Measurements from ENCODE around the gene SSBP3.
"Not testable (repeated sequence)": the region's sequence is repeated elsewhere in the genome, so short reads cannot be mapped to it uniquely, and the experiment has no call there.

The SSBP3 gene

DNA sequence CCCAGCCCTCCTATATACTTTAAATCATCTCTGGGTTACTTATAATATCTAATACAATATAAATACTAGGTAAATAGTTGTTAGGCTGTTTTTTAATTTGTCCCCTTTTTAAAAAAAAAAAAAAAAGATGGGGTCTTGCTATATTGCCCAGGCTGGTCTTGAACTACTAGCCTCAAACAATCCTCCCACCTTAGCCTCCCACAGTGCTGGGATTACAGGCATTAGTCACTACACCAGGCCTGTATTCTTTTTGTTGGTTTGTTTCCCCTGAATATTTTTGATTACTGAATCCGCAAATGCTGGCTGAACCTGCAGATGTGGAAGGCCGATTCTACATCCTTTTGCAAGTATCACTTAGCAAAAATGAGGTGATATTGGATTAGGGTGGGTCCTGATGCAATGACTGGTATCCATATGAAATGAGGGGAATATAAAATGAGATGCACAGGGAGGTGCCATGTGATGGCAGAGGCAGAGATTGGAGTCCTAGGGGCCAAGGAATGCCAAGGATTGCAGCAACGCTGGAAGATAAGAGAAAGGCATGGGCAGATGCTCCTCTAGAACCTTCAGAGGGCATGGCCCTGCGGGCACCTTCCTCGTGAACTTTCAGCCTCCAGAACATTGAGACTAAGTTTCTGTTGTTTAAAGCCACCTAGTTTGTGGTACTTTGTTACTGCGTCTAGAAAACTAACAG, 58.8 kb downstream of the SSBP3 start:
- no peak for FAIRE-seq

DNA sequence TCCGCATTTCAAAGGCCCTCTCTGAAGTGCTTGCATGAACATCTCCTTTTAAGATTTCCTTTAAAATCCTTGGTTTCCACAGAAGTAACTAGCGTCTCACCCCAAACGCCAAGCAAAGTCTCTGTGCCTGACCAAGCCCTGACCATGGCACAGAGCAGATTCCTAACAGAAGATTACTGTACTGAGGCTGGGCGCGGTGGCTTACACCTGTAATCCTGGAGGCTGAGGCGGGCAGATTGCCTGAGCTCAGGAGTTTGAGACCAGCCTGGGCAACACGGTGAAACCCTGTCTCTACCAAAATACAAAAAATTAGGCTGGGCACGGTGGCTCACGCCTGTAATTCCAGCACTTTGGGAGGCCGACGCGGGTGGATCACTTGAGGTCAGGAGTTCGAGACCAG, 60.6 kb downstream of the SSBP3 start:
- not testable (repeated sequence) for FAIRE-seq

DNA sequence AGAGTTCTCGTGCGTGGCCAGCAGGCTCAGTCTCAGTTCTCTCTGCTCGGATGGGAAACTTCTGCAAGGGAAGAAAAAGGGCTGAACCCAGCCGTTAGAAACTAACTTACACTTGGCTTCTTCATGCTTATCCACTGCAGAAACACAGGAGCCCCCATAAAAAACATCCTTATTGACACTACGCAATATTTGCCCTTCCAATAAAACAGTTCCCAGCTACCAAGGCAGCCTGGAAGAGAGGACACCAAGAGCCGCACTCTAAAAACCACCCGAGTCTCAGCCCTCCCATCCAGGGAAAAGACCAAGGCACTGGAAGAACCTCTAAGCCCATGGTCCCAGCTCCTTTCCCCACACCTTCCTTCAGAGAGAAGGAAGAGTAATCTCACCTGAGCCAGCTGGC, 61.1 kb downstream of the SSBP3 start:
- no peak for FAIRE-seq

DNA sequence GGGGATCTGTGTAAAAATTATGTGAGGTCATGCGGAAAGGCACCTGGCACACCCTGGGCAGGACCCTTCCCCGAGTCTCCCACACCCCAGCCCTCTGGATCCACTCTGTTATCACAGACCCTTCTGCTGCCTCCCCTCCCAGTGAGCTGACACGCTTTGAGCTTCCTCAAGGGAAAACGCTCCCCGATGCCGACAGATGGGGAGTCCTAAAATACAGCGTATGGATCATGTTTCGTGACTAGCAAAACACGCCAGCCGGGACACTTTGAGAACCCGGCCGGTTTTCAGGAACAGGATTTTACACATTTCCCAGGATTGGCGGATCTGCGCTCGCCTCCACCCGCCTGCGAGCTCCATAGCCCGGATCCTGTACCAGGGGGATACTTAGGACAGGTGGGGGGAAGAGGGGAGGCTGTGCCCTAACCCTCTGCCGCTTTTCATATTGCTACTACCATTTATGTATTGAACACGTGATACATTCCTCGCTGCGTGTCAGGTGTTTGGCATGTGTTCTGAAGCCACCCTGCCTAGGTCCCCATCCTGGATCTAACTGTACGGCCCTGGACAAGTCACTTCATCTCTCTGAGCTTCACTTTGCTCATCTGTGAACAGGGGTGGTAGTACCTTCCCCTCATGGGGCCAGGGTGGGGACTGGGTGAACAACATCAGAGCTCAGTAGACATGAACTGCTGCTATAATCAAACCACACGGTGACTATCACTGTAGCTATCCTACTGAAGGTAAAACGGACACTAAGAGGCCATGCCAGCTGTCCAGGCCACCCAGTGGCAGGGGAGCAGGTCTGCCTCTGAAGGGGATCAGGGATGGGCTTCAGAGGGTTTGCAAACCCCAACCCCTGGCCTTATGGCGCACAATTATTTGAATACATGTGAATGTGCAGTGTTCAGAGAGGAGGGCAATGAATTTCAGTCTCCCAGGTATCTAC, 63.2 kb downstream of the SSBP3 start:
- FAIRE-seq: no peak

DNA sequence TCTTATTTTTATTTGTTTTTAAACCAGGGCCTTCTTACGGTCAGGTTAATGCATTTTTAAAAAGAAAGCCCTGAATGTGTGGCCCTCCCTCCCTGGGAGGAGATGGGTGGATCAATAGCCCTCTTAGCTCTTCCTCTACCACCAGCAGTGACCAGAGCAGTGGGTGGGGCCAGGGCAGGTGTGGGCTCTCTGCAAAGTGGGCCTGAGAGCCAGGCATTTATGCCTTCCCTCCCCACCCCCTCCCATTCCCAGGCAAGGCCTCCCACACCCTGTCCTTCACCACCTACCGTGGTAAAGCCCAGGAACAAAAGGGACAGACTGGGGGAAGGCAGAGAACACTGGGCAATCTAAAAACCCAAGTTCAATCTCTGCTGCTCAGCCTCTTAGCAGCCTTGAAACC, 63.9 kb downstream of the SSBP3 start:
- no peak for FAIRE-seq

DNA sequence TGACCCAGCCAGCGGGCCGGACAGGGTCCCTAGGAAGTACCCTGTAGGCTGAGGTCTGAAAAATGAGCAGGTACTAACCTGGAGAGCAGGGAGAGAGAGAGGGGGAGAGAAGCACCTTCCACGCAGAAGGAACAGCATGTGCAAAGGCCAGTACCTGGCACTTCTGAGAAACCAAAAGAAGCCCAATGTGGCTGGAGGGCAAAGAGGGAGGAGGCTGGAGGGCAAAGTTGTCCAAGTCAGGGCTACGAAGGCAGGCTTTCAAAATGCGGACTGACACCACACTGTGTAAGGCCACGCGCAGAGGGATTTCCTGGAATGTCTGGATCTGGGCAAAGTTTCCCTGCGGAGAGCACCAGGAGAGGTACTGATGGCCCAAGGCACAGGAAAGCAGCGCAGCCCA, 64.4 kb downstream of the SSBP3 start:
- no peak for FAIRE-seq

DNA sequence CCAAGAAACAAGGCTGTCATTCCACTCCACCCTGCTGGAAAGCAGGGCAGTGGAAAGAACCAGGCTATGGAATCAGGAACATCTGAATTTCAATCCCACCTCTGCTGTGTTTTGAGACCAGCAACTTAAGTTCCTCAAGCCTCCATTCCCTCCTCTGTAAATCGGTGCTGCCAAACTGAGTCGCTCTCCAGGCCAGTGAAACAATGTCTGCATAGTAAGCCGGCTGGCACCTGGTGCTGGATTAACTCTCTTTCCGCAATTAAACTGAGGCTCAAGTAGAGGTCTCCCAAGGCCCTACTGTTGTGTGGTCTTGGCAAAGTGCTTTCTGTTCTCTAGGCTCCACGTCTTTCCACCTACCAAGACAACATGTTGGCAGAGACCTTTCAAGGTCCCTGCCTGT, 65.3 kb downstream of the SSBP3 start:
- no peak for FAIRE-seq

DNA sequence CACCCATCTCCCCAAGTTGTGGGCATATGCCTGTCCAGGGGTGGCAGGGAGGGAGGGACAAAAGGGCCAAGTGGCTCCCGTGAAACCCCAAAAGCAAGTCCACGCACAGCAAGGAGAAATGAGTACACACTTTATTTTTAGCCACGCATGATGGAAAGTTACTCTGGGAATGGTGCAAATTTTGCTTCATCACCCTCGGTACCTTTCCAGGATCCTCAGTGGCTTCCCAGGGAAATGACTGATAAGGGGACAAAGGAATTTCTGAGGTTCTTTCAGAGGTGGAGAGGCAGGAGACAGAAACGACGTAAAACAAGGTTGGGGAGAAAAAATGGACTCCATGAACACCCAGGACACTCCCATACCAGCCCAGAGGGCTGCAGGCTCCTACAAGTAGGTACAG, 65.8 kb downstream of the SSBP3 start:
- no peak for FAIRE-seq

DNA sequence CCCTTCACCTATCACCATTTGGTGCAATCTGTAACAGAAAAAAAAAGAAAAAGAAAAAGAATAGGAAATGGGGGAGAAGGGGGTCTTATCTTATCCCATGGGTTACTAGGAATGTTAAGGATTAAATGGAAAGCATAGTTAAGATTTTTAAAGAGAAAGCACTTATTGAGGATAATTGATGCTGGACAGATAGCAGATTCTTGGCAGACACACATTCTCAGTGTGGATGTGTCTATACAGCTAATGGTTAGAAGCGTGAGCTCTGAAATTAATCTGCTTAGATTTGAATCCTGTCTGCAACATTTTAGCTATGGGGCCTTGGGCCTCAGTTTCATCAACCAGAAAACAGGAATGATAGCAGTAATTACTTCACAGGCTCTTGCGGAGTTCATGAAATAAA, 67.1 kb downstream of the SSBP3 start:
- no peak for FAIRE-seq

DNA sequence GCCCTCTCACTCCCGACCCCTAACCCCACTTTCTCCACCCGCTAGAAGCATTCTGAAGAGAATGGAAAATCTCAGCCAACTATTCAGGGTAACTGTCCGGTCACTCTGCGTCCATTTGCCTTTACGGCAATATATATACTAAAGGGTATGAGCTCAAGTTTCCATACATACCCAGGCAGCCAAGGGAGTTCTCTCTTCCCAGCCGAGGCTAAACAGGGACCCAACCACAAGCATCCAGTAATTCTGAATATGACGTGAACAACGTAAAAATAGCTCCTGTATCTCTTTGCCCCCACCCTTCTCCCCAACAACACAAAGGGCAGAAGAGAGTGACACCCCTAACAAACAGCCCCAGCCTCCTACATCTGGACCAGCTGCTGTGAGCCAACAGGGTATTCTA, 67.7 kb downstream of the SSBP3 start:
- no peak for FAIRE-seq

DNA sequence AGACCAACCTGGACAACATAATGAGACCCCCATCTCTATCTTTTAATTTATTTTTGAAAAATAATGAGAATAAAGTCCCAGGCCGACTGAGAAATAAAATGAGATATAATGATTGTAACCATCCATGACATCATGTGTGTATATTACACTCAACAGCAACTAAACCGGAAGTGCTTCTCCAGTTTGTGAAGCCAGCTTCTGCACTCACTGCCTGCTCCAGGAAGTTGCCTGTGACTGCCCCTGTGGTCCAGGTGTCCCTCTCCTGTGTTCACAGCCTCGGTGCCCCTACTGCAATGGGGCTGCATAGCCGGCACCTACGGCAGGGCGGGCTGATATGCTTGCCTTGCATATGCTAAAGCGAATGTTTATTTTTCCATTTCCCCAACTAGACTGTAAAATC, 68.3 kb downstream of the SSBP3 start:
- no peak for FAIRE-seq

DNA sequence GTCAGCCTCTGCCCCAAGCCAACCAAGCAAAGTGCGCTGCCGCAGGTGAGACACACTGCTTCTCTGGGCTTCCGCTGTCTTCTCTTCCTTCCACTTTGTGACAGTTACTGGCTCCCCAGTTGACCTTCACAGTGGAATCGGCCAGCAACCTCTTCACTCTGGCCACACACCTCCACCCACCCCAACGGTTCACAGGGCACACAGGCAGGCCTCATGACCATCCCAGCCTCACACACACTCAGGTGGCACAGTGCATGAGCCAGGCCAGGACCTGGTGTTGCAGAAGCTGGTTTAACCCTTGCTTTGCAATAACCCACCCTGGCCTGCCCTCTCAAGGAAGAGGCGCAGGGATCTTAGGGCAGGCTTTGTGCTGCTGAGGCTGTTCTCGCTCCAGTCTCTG, 69.2 kb downstream of the SSBP3 start:
- no peak for FAIRE-seq

DNA sequence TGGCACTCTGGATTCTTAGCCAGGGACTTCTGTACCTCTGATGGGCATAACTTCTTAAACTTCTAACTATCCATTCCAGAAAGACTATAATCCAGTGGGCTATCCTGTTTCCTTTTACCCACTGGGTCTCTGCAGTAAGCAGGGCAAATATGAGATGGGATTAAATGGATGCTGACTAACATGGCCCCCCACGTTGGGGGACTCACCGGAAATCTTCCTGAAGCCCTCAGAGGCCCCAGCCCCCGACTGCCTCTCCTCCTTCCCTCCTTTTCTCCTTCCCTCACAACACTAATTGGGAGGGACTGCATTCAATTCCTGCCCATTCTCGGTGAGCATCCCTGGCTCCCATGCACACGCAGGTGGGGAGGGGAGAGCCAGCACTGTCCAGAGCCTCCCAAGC, 70.1 kb downstream of the SSBP3 start:
- no peak for FAIRE-seq

DNA sequence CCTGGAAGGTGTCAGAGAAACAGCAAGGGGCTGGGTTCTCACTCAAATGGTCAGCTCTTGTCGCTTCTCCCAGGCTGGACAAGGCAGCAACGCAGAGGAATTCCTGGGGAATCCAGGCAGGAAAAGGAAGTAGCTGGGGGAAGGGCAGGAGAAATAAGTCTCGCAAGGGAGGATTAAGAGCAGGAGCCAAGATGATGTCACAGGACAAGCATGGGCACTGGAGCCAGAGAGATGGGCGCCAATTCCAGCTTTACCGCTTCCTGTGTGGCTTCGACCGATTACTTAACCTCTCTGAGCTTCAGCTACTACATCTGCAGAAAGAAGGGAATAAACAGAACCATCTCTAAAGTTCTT, 70.5 kb downstream of the SSBP3 start:
- FAIRE-seq: no peak

DNA sequence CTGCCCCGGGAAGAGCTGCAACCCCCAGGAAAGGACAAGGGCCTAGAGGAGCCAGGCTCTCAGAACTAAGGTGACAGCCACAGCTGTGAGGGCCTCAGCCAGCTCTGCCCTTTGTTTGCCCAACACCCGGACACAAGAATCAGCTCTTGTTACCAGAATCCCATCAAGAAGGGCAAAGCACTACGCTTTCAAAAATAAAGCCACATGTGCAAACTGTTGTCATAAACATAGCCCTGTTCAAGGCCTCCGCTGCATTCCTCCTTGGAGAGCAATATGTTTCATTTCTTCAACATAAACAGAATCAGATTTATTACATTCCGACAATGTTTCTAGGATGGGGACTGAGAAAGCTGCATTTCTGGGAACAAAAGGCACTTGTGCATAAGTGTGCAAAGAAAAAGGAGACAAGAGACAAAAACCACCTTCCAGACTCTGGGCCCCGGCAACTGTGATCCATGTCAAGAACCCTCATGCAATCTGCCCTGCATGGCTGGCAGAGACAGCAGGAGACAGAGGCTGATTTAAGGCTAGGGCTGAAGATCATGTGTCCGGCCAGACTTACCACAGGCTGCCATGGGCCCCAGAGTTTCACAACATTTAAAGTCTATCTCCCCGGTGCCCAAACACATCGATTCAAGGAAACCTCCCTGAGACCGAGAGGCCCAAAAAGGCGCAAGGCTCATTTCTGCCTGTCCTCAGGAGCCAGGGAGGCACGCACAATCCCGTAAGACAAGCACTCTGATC, 71.0 kb downstream of the SSBP3 start:
- no peak for FAIRE-seq

DNA sequence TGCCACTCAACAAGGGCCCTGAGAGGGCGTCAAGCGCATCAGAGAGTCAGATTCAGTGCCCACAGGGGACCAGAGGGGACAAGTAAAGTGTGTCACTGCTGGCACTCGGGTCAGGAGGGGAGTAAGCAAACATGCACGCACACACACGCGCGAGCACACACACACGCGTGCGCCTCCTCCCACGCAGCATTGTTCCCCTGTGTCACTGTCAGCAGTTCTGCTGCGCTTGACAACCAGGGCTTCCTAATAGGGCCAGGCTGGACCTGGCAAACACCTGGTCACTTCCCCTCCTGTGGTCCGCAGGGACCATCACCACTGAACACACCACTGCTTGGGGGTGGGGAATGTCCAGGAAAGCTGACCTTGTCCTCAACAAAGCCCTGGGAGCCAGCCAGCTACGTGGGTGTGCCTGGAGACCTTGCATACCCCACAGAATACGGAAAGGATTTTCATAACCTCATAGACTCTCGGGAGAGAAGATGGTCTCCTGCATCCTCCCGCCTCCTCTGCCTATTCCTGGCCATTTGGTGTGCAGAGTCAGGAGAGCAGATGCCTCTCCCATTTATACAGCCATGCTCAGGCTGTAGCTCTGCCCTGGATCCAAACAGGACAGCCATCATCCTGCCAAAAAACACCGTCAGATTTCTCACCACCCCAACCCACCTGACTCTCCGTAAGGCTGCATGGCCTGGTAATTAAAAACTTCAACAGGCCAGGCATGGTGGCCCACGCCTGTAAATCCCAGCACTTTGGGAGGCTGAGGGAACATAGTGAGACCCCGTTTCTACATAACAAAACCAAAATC, 73.2 kb downstream of the SSBP3 start:
- no peak for FAIRE-seq

DNA sequence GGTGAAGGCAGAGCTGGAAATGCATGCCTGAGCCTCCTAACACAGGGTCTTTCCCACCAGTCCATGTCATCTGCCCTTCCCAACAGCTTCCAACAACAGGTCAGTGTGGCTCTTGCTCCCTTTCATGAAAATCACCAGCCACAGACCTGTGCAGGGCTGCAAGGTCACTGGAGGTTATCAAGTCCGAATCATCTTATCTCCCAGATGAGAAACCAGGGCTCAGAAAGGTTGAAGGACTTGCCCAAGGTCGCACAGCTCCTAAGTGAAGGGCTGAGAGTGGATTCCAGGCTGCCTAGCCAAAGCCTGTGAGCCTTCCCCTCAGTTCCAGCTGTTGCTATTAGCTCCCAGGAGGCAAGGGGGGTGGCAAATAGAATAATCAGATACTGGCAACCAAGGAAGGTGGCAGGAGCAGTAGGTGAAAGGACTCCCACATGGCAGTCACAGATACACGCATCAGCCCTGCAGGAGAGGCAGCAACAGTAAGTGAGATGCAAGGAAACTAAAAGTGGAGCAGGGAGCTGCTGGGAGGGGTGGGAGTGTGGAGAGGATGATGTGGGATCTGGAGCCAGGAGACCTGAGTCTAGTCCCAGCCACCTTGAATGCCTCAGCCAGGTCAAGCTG, 74.2 kb downstream of the SSBP3 start:
- no peak for FAIRE-seq

DNA sequence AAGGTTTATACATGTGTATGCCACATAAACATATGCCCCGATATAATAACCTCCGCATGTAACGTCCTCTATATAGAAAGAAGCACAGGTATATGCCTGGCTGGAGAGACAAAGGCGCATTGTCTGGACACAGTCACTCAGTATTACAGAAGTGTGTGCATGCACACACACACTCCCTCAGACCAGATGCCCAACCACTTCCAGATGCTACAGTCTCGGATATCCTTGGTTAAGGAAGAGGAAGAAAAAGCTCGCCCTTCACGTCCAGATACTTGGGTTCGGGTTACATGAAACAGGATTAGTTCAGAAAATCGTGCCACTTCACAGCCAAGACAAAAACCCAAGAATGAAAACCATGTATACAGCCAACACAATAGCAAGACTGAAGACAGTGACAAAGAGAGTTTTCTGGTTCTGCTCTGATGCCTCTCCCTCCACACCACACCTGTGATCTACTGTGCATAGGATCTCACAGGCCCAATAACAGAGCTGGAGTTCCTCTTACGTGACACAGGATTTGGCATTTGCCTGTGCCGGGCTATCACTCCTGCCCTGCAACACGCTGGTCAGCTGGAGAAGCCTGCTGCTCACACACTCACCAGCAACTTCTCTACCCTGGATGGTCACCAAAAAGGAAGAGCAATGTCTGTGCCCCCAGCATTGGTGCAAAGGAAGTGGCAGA, 75.0 kb downstream of the SSBP3 start:
- FAIRE-seq: no peak

DNA sequence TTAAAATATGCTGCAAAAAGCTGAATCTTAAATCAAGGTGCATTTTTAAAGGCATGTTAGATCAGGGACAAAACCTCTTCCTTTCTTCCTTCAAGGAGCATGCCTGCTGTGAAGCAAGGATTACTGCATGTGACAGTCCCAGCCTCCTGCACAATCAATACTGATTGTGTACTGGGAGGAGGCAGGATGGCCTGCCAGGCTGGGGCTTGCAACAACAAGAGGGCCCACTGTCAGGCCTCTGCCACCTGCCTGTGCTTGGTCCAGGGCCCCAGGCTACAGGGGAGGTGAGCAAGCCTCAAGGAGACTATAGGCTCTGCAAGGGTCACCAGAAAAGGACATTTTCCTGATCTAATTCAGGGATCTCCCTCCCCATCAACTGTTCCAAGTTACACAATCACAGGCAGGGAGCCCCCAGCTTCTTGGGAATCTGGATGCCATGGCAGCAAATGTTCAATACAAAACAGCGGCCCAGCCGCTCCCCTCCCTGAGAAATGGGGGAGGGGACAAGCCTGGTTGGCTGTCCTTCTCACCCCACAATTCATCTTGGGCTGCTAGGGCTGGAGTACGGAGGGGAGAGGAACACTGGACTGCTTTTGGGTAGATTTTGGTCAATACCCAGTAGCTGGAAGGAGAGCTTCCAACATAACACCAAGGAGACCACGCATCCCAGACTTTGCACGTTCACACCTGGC, 76.7 kb downstream of the SSBP3 start:
- FAIRE-seq: no peak

DNA sequence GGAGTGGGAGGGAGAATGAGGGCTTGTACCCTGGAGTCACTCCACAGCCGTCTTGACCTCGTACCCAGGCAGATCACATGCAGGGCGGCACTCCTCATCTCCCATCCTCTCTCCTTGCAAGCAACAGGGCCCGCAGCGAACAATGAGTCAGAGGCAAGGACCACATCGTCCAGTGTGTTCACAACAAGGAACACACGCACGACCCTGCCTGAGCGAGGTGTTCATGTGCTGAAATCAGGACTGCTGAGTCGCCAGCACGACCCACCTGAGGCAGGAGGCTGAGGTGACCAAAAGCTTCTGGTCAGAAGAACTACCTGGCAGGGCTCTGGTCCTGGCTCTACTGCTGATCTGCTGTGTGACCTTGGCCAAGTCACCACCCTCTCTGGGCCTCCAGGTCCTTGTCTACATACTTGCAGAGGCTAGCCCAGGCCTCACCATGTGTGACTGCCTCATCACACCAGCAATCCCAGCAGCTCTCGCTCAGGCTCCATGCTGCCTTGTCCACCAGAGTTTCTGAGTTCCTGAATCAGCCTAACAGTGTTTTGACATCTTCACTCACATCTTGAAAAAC, 78.0 kb downstream of the SSBP3 start:
- no peak for FAIRE-seq

Data from A204.1 (cell line).